Central memory CD8-positive, alpha-beta T cell (primary cell): ENCODE measurements around the gene MALL.

Experiments
- ATAC-seq: fragments of 150-1000 bp; cut with Tn5 transposase; replicated peaks from 2 replicates; pipeline ENCODE4 v1.10.0; 2022; ENCODE audit warnings: mild to moderate bottlenecking, moderate FRiP score, moderate number of reproducible peaks; ENCODE audit not compliant: poor library complexity, severe bottlenecking; ENCODE audit errors: extremely low read depth
- DNase-seq, 2 donors: peaks; one replicate each; pipeline ENCODE4 v3.0.0; 2021; ENCODE audit warnings: low spot score in 2 of 2
- H3K27ac Mint-ChIP-seq: one replicate; pipeline ENCODE4 v1.8.0; 2022; ENCODE audit warnings: low read depth, mild to moderate bottlenecking, moderate library complexity, mixed read lengths
- H3K27me3 Mint-ChIP-seq: one replicate; pipeline ENCODE4 v1.8.0; 2022; ENCODE audit warnings: mixed read lengths
- H3K36me3 Mint-ChIP-seq: one replicate; pipeline ENCODE4 v1.8.0; 2022; ENCODE audit warnings: mild to moderate bottlenecking, moderate library complexity, mixed read lengths; ENCODE audit not compliant: insufficient read depth
- H3K4me1 Mint-ChIP-seq: one replicate; pipeline ENCODE4 v1.8.0; 2022; ENCODE audit warnings: mixed read lengths
- H3K4me3 Mint-ChIP-seq: one replicate; pipeline ENCODE4 v1.8.0; 2022; ENCODE audit warnings: mild to moderate bottlenecking, moderate library complexity, mixed read lengths
- H3K9me3 Mint-ChIP-seq: one replicate; pipeline ENCODE4 v1.8.0; 2022; ENCODE audit warnings: mixed read lengths

MALL gene

GRCh38 chr2:110131166-110131565 is 15.5 kb upstream of the MALL start:
- ATAC-seq (no peak), DNase-seq (no peak)
- no peak overlapping the region for H3K27ac Mint-ChIP-seq
- no peak overlapping the region for H3K4me3 Mint-ChIP-seq
- H3K36me3 Mint-ChIP-seq, result no peaks in the 10 kb centered on the region
- peaks cover 31% of the 10 kb centered on the region for H3K27me3 Mint-ChIP-seq
- no peaks in the 10 kb centered on the region for H3K4me1 Mint-ChIP-seq
- no peaks in the 10 kb centered on the region for H3K9me3 Mint-ChIP-seq

GRCh38 chr2:110130757-110131156 is 15.1 kb upstream of the MALL start:
- no peaks in the 10 kb centered on the region for H3K36me3 Mint-ChIP-seq
- no peak overlapping the region for H3K27ac Mint-ChIP-seq
- ATAC-seq (no peak), DNase-seq (no peak)
- no peaks in the 10 kb centered on the region for H3K9me3 Mint-ChIP-seq
- peaks cover 31% of the 10 kb centered on the region for H3K27me3 Mint-ChIP-seq
- no peaks in the 10 kb centered on the region for H3K4me1 Mint-ChIP-seq
- no peak overlapping the region for H3K4me3 Mint-ChIP-seq

GRCh38 chr2:110126906-110127305 is 11.3 kb upstream of the MALL start:
- Mint-ChIP-seq H3K27ac (no peak overlapping the region), H3K4me3 (no peak overlapping the region), H3K27me3 (peaks cover under 1% of the 10 kb centered on the region), H3K9me3 (no peaks in the 10 kb centered on the region), H3K4me1 (no peaks in the 10 kb centered on the region), H3K36me3 (no peaks in the 10 kb centered on the region)
- DNase-seq (no peak), ATAC-seq (no peak)

- Mint-ChIP-seq H3K27ac (no peak overlapping the region), H3K36me3 (no peaks in the 10 kb centered on the region), H3K4me1 (no peaks in the 10 kb centered on the region), H3K9me3 (no peaks in the 10 kb centered on the region), H3K4me3 (no peak overlapping the region), H3K27me3 (no peaks in the 10 kb centered on the region)
- DNase-seq, result no peak
- no peak for ATAC-seq
Measured at GRCh38 chr2:110126086-110126773, 10.6 kb upstream of the MALL start.

GRCh38 chr2:110124939-110125691 is 9.5 kb upstream of the MALL start:
- H3K36me3 Mint-ChIP-seq, result no peaks in the 10 kb centered on the region
- H3K9me3 Mint-ChIP-seq, result no peaks in the 10 kb centered on the region
- no peaks in the 10 kb centered on the region for H3K27me3 Mint-ChIP-seq
- no peaks in the 10 kb centered on the region for H3K4me1 Mint-ChIP-seq
- no peak overlapping the region for H3K27ac Mint-ChIP-seq
- DNase-seq (no peak), ATAC-seq (no peak)
- H3K4me3 Mint-ChIP-seq, result no peak overlapping the region

- Mint-ChIP-seq H3K27ac (no peak overlapping the region), H3K9me3 (no peaks in the 10 kb centered on the region), H3K4me3 (no peak overlapping the region), H3K4me1 (no peaks in the 10 kb centered on the region), H3K36me3 (no peaks in the 10 kb centered on the region), H3K27me3 (peaks cover 1% of the 10 kb centered on the region)
- DNase-seq (no peak), ATAC-seq (no peak)
Measured at GRCh38 chr2:110124038-110124825, 8.6 kb upstream of the MALL start.

GRCh38 chr2:110121592-110121991 is 6.0 kb upstream of the MALL start:
- H3K4me3 Mint-ChIP-seq, result no peak overlapping the region
- DNase-seq, result no peak

GRCh38 chr2:110121052-110121334 is 5.4 kb upstream of the MALL start:
- no peak overlapping the region for H3K4me3 Mint-ChIP-seq
- no peaks in the 10 kb centered on the region for H3K9me3 Mint-ChIP-seq
- peaks cover 34% of the 10 kb centered on the region for H3K27me3 Mint-ChIP-seq
- no peaks in the 10 kb centered on the region for H3K36me3 Mint-ChIP-seq
- H3K4me1 Mint-ChIP-seq, result no peaks in the 10 kb centered on the region
- ATAC-seq (no peak), DNase-seq (no peak)
- H3K27ac Mint-ChIP-seq, result no peak overlapping the region

More at GRCh38 chr2:110121592-110121991, 6.0 kb upstream of the MALL start:
- Mint-ChIP-seq H3K9me3 (no peaks in the 10 kb centered on the region), H3K36me3 (no peaks in the 10 kb centered on the region), H3K4me1 (no peaks in the 10 kb centered on the region), H3K27ac (no peak overlapping the region), H3K27me3 (peaks cover 28% of the 10 kb centered on the region)
- ATAC-seq, result no peak

GRCh38 chr2:110120171-110121051 is 4.8 kb upstream of the MALL start:
- DNase-seq, result no peak
- Mint-ChIP-seq H3K27me3 (peaks cover 37% of the 10 kb centered on the region), H3K4me1 (no peaks in the 10 kb centered on the region), H3K27ac (no peak overlapping the region), H3K4me3 (no peak overlapping the region), H3K9me3 (no peaks in the 10 kb centered on the region), H3K36me3 (no peaks in the 10 kb centered on the region)
- no peak for ATAC-seq

- Mint-ChIP-seq H3K36me3 (no peaks in the 10 kb centered on the region), H3K4me3 (no peak overlapping the region), H3K27me3 (peaks cover 66% of the 10 kb centered on the region), H3K9me3 (no peaks in the 10 kb centered on the region), H3K27ac (no peak overlapping the region), H3K4me1 (no peaks in the 10 kb centered on the region)
- DNase-seq (no peak), ATAC-seq (no peak)
Measured at GRCh38 chr2:110116033-110116710, 550 bp upstream of the MALL start.

- Mint-ChIP-seq H3K9me3 (no peaks in the 10 kb centered on the region), H3K4me1 (no peaks in the 10 kb centered on the region), H3K27ac (no peak overlapping the region), H3K36me3 (no peaks in the 10 kb centered on the region), H3K4me3 (no peak overlapping the region), H3K27me3 (peaks cover 79% of the 10 kb centered on the region)
- no peak for DNase-seq
- ATAC-seq, result no peak
Measured at GRCh38 chr2:110114831-110115255, 779 bp downstream of the MALL start.
